ENCODE results near the gene ABCC12. TPM values are rescaled to one million over a fixed set of nuclear protein-coding genes. Genes with fewer than 3 reads are reported as not detected.

ABCC12 gene
- total and polyA plus RNA-seq, 2 donors (not counting 3 experiments of a cell fraction or from before 2014, with no cell fraction given): not detected

DNA sequence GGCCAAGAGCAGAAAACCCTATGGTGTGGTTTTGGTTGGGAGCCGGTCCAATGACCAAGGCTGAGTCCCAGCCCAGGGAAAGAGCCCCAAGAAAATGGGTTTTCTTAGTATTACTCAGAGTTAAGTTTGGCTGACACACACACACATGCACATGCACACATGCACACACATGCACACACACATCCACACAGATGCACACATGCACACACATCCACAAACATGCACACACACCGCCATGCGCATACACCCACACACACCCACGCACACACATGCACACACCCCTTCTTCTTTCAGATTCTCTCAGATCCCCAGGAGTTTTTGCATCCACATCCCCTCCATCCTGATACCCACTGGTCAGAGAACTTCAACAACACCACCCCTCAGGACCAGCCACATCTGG is 9.1 kb downstream of the ABCC12 start:
- H2AFZ ChIP-seq (ENCODE audit: low read depth, low read length): no peak overlapping the region

More for the DNA sequence above, 9.1 kb downstream of the ABCC12 start:
- H3K4me1 ChIP-seq (ENCODE audit: control insufficient read depth, extremely low read depth, insufficient read depth, low read length): no peaks in the 10 kb centered on the region
- H3K9me3 ChIP-seq (replicated peaks; ENCODE audit: control insufficient read depth, insufficient read depth, low read length): no peaks in the 10 kb centered on the region
- no peaks in the 10 kb centered on the region for H3K36me3 ChIP-seq (ENCODE audit: control insufficient read depth in 2 of 2, extremely low read depth in 1 of 2, insufficient read depth in 2 of 2, low read length in 2 of 2)
- DNase-seq (ENCODE audit: low read depth, low spot score): no peak
- H3K4me3 ChIP-seq (replicated peaks in 1 of 3; ENCODE audit: insufficient read depth in 1 of 3, low read depth in 1 of 3, low read length in 3 of 3): no peak overlapping the region
- no peak overlapping the region for H3K4me2 ChIP-seq (ENCODE audit: insufficient read depth, low read length)
- intact Hi-C loops (cut with micrococcal nuclease): no loop called here
- POLR2A ChIA-PET: no interaction called here
- no peak for TF ChIP-seq GATA2 (IDR thresholded peaks at IDR 0.05; ENCODE audit: insufficient read depth, insufficient read length, low read depth, low read length)
- TF ChIP-seq, protein P1, sequence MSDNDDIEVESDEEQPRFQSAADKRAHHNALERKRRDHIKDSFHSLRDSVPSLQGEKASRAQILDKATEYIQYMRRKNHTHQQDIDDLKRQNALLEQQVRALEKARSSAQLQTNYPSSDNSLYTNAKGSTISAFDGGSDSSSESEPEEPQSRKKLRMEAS (IDR thresholded peaks at IDR 0.05; ENCODE audit: insufficient read depth, insufficient read length): no peak
- TF ChIP-seq JUN (IDR thresholded peaks at IDR 0.05; ENCODE audit: borderline replicate concordance, insufficient read depth, insufficient read length, low read depth): no peak
- no peak for TF ChIP-seq POLR2AphosphoS5 (IDR thresholded peaks at IDR 0.05; ENCODE audit: insufficient read depth, low read depth, low read length)
- no peak for TF ChIP-seq MYC (IDR thresholded peaks at IDR 0.05; ENCODE audit: low read depth, low read length)
- TF ChIP-seq POLR2A (IDR thresholded peaks at IDR 0.05; ENCODE audit: low read depth, low read length): no peak
- TF ChIP-seq, protein P2, sequence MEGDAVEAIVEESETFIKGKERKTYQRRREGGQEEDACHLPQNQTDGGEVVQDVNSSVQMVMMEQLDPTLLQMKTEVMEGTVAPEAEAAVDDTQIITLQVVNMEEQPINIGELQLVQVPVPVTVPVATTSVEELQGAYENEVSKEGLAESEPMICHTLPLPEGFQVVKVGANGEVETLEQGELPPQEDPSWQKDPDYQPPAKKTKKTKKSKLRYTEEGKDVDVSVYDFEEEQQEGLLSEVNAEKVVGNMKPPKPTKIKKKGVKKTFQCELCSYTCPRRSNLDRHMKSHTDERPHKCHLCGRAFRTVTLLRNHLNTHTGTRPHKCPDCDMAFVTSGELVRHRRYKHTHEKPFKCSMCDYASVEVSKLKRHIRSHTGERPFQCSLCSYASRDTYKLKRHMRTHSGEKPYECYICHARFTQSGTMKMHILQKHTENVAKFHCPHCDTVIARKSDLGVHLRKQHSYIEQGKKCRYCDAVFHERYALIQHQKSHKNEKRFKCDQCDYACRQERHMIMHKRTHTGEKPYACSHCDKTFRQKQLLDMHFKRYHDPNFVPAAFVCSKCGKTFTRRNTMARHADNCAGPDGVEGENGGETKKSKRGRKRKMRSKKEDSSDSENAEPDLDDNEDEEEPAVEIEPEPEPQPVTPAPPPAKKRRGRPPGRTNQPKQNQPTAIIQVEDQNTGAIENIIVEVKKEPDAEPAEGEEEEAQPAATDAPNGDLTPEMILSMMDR (IDR thresholded peaks at IDR 0.05; ENCODE audit: extremely low read depth in 1 of 2, insufficient read depth in 1 of 2, low read depth in 1 of 2, low read length in 2 of 2): no peak
- TF ChIP-seq FOS (IDR thresholded peaks at IDR 0.05; ENCODE audit: borderline replicate concordance, insufficient read depth, low read length): no peak
- no peak for TF ChIP-seq EZH2 (IDR thresholded peaks at IDR 0.05; ENCODE audit: borderline replicate concordance, low read depth, low read length, severe bottlenecking)
- no peaks in the 10 kb centered on the region for H4K20me1 ChIP-seq (replicated peaks; ENCODE audit: control insufficient read depth, extremely low read depth, insufficient read depth, low read length)
- CTCF ChIA-PET: interaction anchor here (1.4 kb wide), 1 partner anchor 18 kb away, joined by 4 read pairs; no protein-coding TSS in a partner anchor
- H3K79me2 ChIP-seq (ENCODE audit: control insufficient read depth, insufficient read depth, low read length): no peaks in the 10 kb centered on the region
- no TSS peak for BruUV-seq (replicated peaks)
- FAIRE-seq: no peak
- H3K9me1 ChIP-seq (replicated peaks; ENCODE audit: control insufficient read depth, extremely low read depth, insufficient read depth, low read length): no peaks in the 10 kb centered on the region
- no peak overlapping the region for H3K9ac ChIP-seq (replicated peaks; ENCODE audit: extremely low read depth, insufficient read depth, low read length)
- dilution Hi-C loops (cut with MboI; ENCODE audit: extremely low pct_ligation_motif_present, low sequenced_read_pairs): no loop called here
- H3K27ac ChIP-seq (ENCODE audit: insufficient read depth, low read depth, low read length): no peak overlapping the region
- H3K27me3 ChIP-seq (ENCODE audit: control insufficient read depth in 2 of 2, insufficient read depth in 2 of 2, low read length in 2 of 2): no peaks in the 10 kb centered on the region

Data from endothelial cell of umbilical vein (primary cell).